Bone marrow (tissue), 2 donors: ENCODE measurements around the gene CMTM5.
"Not testable (repeated sequence)": the region's sequence is repeated elsewhere in the genome, so short reads cannot be mapped to it uniquely, and the experiment has no call there.

ENCODE experiments used
- DNase-seq, 2 donors: peaks; one replicate each; lab custom pipeline; 2025; lab: John Stamatoyannopoulos, UW

The CMTM5 gene

GRCh38 chr14:23414906-23415820 lies 38.3 kb downstream of the CMTM5 start:
- no peak for DNase-seq

- DNase-seq = no peak
Measured at GRCh38 chr14:23415821-23416778, 39.3 kb downstream of the CMTM5 start.

GRCh38 chr14:23416801-23417200 lies 40.0 kb downstream of the CMTM5 start:
- no peak for DNase-seq

GRCh38 chr14:23417269-23417668 lies 40.4 kb downstream of the CMTM5 start:
- not testable (repeated sequence) for DNase-seq

- no peak for DNase-seq
Measured at GRCh38 chr14:23418021-23418420, 41.2 kb downstream of the CMTM5 start.

GRCh38 chr14:23419646-23420045 lies 42.8 kb downstream of the CMTM5 start:
- not testable (repeated sequence) for DNase-seq

GRCh38 chr14:23421594-23421993 lies 44.7 kb downstream of the CMTM5 start:
- no peak for DNase-seq

GRCh38 chr14:23423657-23424056 lies 46.8 kb downstream of the CMTM5 start:
- no peak for DNase-seq

- no peak for DNase-seq
Measured at GRCh38 chr14:23425169-23425568, 48.3 kb downstream of the CMTM5 start.

GRCh38 chr14:23425798-23426197 lies 49.0 kb downstream of the CMTM5 start:
- DNase-seq = not testable (repeated sequence)

GRCh38 chr14:23428686-23429495 lies 52.0 kb downstream of the CMTM5 start:
- no peak for DNase-seq
